GM19238 (cell line): ENCODE data around the gene GPR32.
"Not testable (repeated sequence)": the region's sequence is repeated elsewhere in the genome, so short reads cannot be mapped to it uniquely, and the experiment has no call there.

Source experiments
- DNase-seq: peaks from one replicate; pipeline ENCODE4 v3.0.0; 2011; ENCODE audit warnings: low spot score; ENCODE audit not compliant: insufficient read length

The GPR32 gene

GRCh38 chr19:50770164-50770563 lies at the start of gene GPR32:
GPR32 (plus strand) TSS chr19:50770464; CDS start chr19:50770601, 137 bp downstream.
- DNase-seq = not testable (repeated sequence)

- no peak for DNase-seq
Measured at GRCh38 chr19:50720921-50721381, 49.3 kb upstream of the GPR32 start.

GRCh38 chr19:50721441-50722137 lies 48.7 kb upstream of the GPR32 start:
- DNase-seq = no peak

GRCh38 chr19:50722201-50723013 lies 47.9 kb upstream of the GPR32 start:
- no peak for DNase-seq

GRCh38 chr19:50723069-50723468 lies 47.2 kb upstream of the GPR32 start, which contains the start of gene CLEC11A:
CLEC11A (plus strand) TSS chr19:50723364; CDS start chr19:50723526, 162 bp downstream.
- no peak for DNase-seq

GRCh38 chr19:50723735-50724521 lies 46.3 kb upstream of the GPR32 start:
- no peak for DNase-seq

GRCh38 chr19:50724522-50725217 lies 45.6 kb upstream of the GPR32 start:
- DNase-seq = peak; percentile 96

- no peak for DNase-seq
Measured at GRCh38 chr19:50725218-50725910, 44.9 kb upstream of the GPR32 start.

GRCh38 chr19:50725911-50726230 lies 44.4 kb upstream of the GPR32 start:
- no peak for DNase-seq

- no peak for DNase-seq
Measured at GRCh38 chr19:50728084-50728737, 42.1 kb upstream of the GPR32 start.

GRCh38 chr19:50729894-50730293 lies 40.4 kb upstream of the GPR32 start:
- DNase-seq = no peak

- no peak for DNase-seq
Measured at GRCh38 chr19:50735869-50736268, 34.4 kb upstream of the GPR32 start.

- no peak for DNase-seq
Measured at GRCh38 chr19:50736338-50736737, 33.9 kb upstream of the GPR32 start.

- no peak for DNase-seq
Measured at GRCh38 chr19:50739132-50739913, 30.9 kb upstream of the GPR32 start.

- no peak for DNase-seq
Measured at GRCh38 chr19:50739914-50740426, 30.3 kb upstream of the GPR32 start.

- no peak for DNase-seq
Measured at GRCh38 chr19:50741179-50741933, 28.9 kb upstream of the GPR32 start.

GRCh38 chr19:50743537-50743936 lies 26.7 kb upstream of the GPR32 start:
- no peak for DNase-seq

GRCh38 chr19:50745221-50745620 lies 25.0 kb upstream of the GPR32 start:
- no peak for DNase-seq
